PFSK-1 (cell line): ENCODE results near the gene PHYH.

Experiments used
- POLR2AphosphoS5 ChIP-seq: IDR thresholded peaks from 2 replicates; pipeline ENCODE4 v1.6.1; 2012; ENCODE audit warnings: low read depth, mild to moderate bottlenecking, control low read depth, low read length, moderate library complexity
- REST ChIP-seq, 2 experiments: IDR thresholded peaks; 2 replicates each; pipeline versions ENCODE4 v1.6.1 to v1.8.0; 2011 to 2012; ENCODE audit warnings: low read depth in 2 of 2, low read length in 2 of 2, control low read depth in 1 of 2, inconsistent platforms in 1 of 2, mild to moderate bottlenecking in 1 of 2, moderate library complexity in 1 of 2; ENCODE audit not compliant: insufficient read depth in 1 of 2
- TAF1 ChIP-seq: IDR thresholded peaks from 2 replicates; pipeline ENCODE4 v1.6.1; 2012; ENCODE audit warnings: low read length, control low read depth, borderline replicate concordance; ENCODE audit not compliant: insufficient read depth

GRCh38 chr10:13331646-13332045 lies 31.8 kb upstream of the PHYH start:
- TF ChIP-seq POLR2AphosphoS5 (no peak), TAF1 (no peak), REST (IDR thresholded peaks at IDR 0.05; ENCODE audit: insufficient read depth in 1 of 2, low read depth in 2 of 2, low read length in 2 of 2) (no peak)
